K562 treated with DMSO at 1 percent for 4 hours (cell line): ENCODE measurements around the gene AMER1. TPM values are rescaled to one million over a fixed set of nuclear protein-coding genes. Genes with fewer than 3 reads are reported as not detected.

ENCODE experiments used
- total RNA-seq: library from RNA; unstranded; fragments of 300-600 nt; gene quantifications from 2 replicates; pipeline ENCODE4 v1.2.3, GENCODE V29; 2022; ENCODE audit not compliant: insufficient read depth

AMER1 gene
- 0.43 and 0.46 TPM in 2 replicates for total RNA-seq

DNA sequence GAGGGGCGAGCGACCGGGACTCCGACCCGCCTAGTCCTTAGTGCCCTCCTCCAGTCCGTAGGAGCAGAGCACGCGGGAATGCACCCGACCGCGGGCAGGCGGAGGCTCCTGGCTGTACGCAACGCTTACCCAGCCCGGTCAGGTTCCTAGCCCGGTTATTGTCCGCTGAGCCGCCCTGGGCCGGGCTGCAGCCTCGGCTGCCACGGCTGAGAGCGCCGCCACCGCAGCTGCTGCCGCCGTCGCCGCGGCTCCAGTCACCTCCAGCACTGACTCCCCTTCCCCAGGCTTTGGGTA, at the start of gene AMER1:
AMER1 (minus strand) TSS at position 268 of the 294 bp plus-strand sequence. CDS start 12,422 bp downstream, outside the sequence.

DNA sequence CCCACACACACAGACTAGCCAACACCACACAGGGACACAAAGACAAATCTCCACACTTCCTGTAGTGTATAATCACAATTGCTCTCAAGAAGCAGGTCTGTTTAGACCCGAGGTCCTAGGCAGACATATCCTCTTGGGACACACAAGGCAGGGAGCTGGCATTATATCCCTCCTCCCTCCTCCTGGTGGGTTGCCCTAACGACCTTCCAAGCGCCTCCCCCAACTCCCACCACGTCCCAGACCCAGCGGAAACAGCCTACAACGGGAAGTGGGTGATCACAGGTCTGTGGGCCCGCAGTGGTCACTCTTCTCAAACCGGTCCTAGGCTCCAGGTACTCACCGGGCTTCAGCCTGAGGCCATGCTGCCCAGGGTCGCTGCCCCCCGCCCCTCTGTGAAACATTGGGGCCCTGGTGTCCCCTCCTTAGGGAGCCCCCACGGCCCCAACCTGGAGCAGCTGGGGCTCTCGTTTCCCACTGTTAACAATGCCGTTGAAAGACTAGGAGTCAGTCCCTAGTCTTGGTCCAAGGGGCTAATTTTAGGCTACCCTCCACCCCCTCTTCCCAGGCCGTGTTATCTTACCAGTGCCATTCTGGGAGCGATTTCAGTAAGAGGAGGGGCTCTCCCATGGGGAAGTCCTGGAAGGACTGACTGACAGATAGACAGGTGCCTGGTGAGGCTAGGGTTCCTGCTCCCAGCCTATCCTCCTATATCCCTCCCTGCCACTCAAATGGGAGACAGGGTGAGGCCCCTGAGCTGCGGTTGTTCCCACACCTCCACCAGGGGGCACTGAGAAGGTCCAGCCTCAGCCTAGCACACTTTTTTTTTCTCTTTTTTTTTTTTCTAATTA, 24.8 kb upstream of the AMER1 start, which contains the start of gene ASB12:
ASB12 (minus strand) TSS at position 485 of the 848 bp plus-strand sequence. CDS start 4,957 bp downstream, outside the sequence.

Other genes with a start within 250 kb of the AMER1 start
- gene ASB12, start 24.9 kb upstream of the AMER1 start, total RNA-seq: 0.57 and 1.6 TPM in 2 replicates
- gene MTMR8, start 189.7 kb upstream of the AMER1 start, total RNA-seq: 1.9 and 3.3 TPM in 2 replicates